ENCODE data around the gene DMD.

The DMD gene

GRCh38 chrX:31166832-31167231 is 2044.5 kb downstream of the DMD start:
- FAIRE-seq, result no peak
- DNase-seq (ENCODE audit: insufficient read length, low spot score), result no peak
- TF ChIP-seq CTCF (IDR thresholded peaks at IDR 0.05; ENCODE audit: insufficient read depth, missing control alignments), result no peak

GRCh38 chrX:31166416-31166815 is 2044.9 kb downstream of the DMD start:
- FAIRE-seq (no peak), DNase-seq (ENCODE audit: insufficient read length, low spot score) (no peak)
- TF ChIP-seq CTCF (IDR thresholded peaks at IDR 0.05; ENCODE audit: insufficient read depth, missing control alignments), result no peak

- FAIRE-seq, result no peak
- no peak for DNase-seq (ENCODE audit: insufficient read length, low spot score)
- no peak for TF ChIP-seq CTCF (IDR thresholded peaks at IDR 0.05; ENCODE audit: insufficient read depth, missing control alignments)
These were observed 2045.9 kb downstream of the DMD start for GRCh38 chrX:31165241-31166035.

- no peak for DNase-seq (ENCODE audit: insufficient read length, low spot score)
- TF ChIP-seq CTCF (IDR thresholded peaks at IDR 0.05; ENCODE audit: insufficient read depth, missing control alignments), result no peak
- FAIRE-seq, result no peak
These were observed 2056.4 kb downstream of the DMD start for GRCh38 chrX:31154946-31155345.

- FAIRE-seq, result no peak
- no peak for TF ChIP-seq CTCF (IDR thresholded peaks at IDR 0.05; ENCODE audit: insufficient read depth, missing control alignments)
- DNase-seq (ENCODE audit: insufficient read length, low spot score), result no peak
These were observed 2057.8 kb downstream of the DMD start for GRCh38 chrX:31153475-31154047.

- DNase-seq (ENCODE audit: insufficient read length, low spot score), result no peak
These were observed 2064.2 kb downstream of the DMD start for GRCh38 chrX:31147175-31147574.

More at GRCh38 chrX:31147175-31147574, 2064.2 kb downstream of the DMD start:
- TF ChIP-seq CTCF (IDR thresholded peaks at IDR 0.05; ENCODE audit: insufficient read depth, missing control alignments), result no peak
- no peak for FAIRE-seq

Measured in D721Med (cell line).